Tibial artery (tissue), 4 donors: ENCODE measurements around the gene AREG.

ENCODE experiments used
- DNase-seq, 2 donors: peaks; one replicate each; pipeline ENCODE4 v3.0.0-alpha.2; 2019
- H3K27ac ChIP-seq, 2 donors: fragments of 200-600 bp; sonication (generic) in 1 of 2; 1 replicate in 1 of 2; 2 replicates in 1 of 2; pipeline ENCODE4 v1.5.1; 2018 to 2019; ENCODE audit warnings: mild to moderate bottlenecking in 1 of 2
- H3K27me3 ChIP-seq, 2 donors: fragments of 200-600 bp; sonication (generic) in 1 of 2; one replicate each; pipeline versions ENCODE4 v1.5.1 to v1.6.0; 2016 to 2019
- H3K36me3 ChIP-seq, 3 donors: fragments of 200-600 bp; sonication (generic) in 2 of 3; one replicate each; pipeline ENCODE4 v1.5.1; 2016 to 2019; ENCODE audit warnings: mild to moderate bottlenecking in 2 of 3
- H3K4me1 ChIP-seq, 4 donors: fragments of 200-600 bp; sonication (generic) in 2 of 4; 1 replicate in 3 of 4; 2 replicates in 1 of 4; pipeline ENCODE4 v1.5.1; 2016 to 2019
- H3K4me3 ChIP-seq, 2 donors: fragments of 200-600 bp; sonication (generic) in 1 of 2; 1 replicate in 1 of 2; 2 replicates in 1 of 2; pipeline ENCODE4 v1.5.1; 2018 to 2019; ENCODE audit warnings: mild to moderate bottlenecking in 2 of 2
- H3K9me3 ChIP-seq, 3 donors: fragments of 200-600 bp; sonication (generic) in 1 of 3; one replicate each; pipeline ENCODE4 v1.5.1; 2016 to 2019
- intact Hi-C: fragments of 100-400 bp; cut with DNase I; formaldehyde crosslinking; loops from one replicate; pipeline ENCODE4 v1.15.0; 2023; ENCODE audit warnings: low total_unique reads
- TF ChIP-seq, protein P1 (sequence below), 2 experiments: fragments of 200-600 bp in 1 of 2; fragments of 450-650 bp in 1 of 2; IDR thresholded peaks; one replicate each; pipeline ENCODE4 v1.5.1; 2017 to 2019; ENCODE audit warnings: antibody characterized with exemption in 2 of 2, mild to moderate bottlenecking in 1 of 2, moderate library complexity in 1 of 2

Gene AREG

DNA sequence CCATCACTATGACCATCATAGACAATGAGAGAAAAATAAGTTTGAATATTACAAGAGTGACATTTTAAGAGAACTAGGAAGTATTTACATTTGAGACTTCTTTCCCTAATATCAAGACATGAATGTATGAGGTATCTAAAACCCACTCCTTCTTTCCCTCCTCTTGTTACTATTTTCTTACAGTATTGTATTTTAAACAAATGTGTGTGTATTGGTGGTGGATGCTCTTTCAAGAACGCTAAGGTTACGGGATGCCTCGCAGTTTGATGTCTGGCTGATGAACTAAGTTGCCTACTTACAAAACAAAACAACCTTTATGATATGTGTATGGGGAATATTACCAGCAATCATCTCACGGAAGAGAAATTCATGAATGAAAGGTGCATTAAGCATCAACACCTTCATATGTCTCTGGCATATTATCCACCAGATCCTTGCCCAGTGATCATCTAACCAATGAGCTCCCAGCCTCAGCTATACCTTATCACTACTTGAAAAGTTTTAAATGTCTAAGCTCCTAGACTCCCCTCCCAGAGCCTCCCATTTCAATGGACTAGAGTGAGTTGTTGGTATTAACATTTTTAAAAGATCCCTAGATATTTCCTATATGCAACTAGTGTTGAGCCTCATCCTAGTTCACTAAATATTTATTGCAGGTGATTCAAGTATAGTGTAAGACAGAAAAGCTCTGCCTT, 10.6 kb downstream of the AREG start:
- Histone ChIP-seq H3K4me1 (no peaks in the 10 kb centered on the region), H3K27ac (no peak overlapping the region), H3K4me3 (no peak overlapping the region), H3K36me3 (no peaks in the 10 kb centered on the region), H3K9me3 (no peaks in the 10 kb centered on the region), H3K27me3 (no peaks in the 10 kb centered on the region)
- intact Hi-C loops = no loop called here
- DNase-seq = no peak
- TF ChIP-seq, protein P1, sequence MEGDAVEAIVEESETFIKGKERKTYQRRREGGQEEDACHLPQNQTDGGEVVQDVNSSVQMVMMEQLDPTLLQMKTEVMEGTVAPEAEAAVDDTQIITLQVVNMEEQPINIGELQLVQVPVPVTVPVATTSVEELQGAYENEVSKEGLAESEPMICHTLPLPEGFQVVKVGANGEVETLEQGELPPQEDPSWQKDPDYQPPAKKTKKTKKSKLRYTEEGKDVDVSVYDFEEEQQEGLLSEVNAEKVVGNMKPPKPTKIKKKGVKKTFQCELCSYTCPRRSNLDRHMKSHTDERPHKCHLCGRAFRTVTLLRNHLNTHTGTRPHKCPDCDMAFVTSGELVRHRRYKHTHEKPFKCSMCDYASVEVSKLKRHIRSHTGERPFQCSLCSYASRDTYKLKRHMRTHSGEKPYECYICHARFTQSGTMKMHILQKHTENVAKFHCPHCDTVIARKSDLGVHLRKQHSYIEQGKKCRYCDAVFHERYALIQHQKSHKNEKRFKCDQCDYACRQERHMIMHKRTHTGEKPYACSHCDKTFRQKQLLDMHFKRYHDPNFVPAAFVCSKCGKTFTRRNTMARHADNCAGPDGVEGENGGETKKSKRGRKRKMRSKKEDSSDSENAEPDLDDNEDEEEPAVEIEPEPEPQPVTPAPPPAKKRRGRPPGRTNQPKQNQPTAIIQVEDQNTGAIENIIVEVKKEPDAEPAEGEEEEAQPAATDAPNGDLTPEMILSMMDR (IDR thresholded peaks at IDR 0.05) = no peak

DNA sequence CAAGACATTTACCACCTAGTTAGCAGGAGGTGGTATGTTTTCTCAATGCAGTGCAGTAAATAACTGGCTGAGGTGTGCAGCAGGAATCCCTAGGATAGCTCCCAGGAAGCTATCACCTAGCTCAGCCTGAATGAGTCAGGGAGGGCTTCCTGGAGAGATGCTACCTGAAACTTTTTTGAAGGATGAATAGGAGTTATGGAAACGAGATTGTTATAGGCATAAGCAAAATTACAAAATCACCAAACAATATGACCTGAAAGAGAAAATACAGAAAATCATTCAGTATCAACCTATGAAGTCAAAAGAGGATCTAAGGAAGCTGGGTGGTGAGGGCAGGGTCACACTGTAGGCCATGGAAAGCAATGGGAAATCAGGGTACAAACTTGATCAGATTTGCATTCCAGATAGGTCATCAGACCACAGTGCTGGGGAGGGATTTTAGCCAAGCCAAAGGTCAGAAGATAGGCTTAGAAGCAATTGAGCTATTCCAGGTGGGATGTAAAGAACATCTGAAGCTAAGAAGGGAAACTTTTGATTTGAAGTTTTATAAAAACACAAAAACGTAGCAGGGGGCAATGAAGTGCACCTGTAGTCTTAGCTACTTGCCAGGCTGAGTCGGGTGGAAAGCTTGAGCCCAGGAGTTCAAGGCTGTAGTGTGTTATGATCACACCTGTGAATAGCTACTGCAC, 11.3 kb downstream of the AREG start:
- TF ChIP-seq, protein P1 (IDR thresholded peaks at IDR 0.05) = no peak
- DNase-seq = no peak
- H3K27ac ChIP-seq = no peak overlapping the region
- intact Hi-C loops = no loop called here
- H3K9me3 ChIP-seq = no peaks in the 10 kb centered on the region
- no peak overlapping the region for H3K4me3 ChIP-seq
- H3K4me1 ChIP-seq = no peaks in the 10 kb centered on the region
- no peaks in the 10 kb centered on the region for H3K27me3 ChIP-seq
- H3K36me3 ChIP-seq = no peaks in the 10 kb centered on the region

DNA sequence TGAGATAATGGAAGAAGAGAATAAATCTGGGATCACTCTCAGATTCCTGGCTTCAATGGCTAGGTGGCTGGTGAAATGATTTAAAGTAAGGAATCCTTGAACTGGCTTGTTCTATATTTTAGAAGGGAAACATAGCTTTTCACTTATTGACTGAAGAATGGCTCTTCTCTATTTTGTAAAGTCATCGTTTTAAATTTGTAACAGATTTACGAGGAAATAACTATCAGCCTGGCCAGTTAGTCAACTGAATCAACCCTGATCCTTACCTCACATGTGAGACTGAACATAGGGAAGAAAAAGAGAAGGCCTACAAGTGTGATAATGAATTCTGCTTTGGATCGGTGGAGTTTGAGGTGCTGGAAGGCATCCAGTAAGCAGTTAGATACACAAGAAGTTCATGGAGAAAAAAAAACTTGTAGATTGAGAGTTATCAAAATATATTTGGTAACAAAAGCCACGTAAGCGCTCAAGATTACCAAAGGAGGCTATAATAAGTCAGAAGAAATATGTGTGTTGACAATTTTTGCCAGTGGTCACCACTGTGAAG, 12.0 kb downstream of the AREG start:
- H3K27me3 ChIP-seq = no peaks in the 10 kb centered on the region
- H3K36me3 ChIP-seq = no peaks in the 10 kb centered on the region
- no peak overlapping the region for H3K4me3 ChIP-seq
- TF ChIP-seq, protein P1 (IDR thresholded peaks at IDR 0.05) = no peak
- H3K9me3 ChIP-seq = no peaks in the 10 kb centered on the region
- intact Hi-C loops = no loop called here
- H3K27ac ChIP-seq = no peak overlapping the region
- no peak for DNase-seq
- H3K4me1 ChIP-seq = no peaks in the 10 kb centered on the region

DNA sequence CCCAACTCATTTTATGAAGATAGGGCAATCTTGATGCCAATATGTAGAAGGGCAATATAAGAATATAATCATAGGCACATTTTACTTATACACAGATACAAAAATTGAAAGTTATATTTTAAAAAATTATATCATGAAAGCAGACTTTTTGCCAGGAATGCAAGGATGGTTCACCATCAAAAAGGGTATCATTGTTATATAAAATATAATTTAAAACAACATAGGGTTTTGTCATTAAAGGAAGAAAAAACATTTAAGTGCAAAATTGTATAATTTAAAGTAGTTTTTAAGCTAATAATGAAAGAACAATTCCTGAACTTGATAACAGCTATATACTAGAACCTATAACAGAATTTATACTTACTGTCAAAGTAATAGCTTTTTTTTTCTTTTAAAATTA, 15.9 kb downstream of the AREG start:
- no peaks in the 10 kb centered on the region for H3K27me3 ChIP-seq
- no peaks in the 10 kb centered on the region for H3K4me1 ChIP-seq
- TF ChIP-seq, protein P1 (IDR thresholded peaks at IDR 0.05) = no peak
- intact Hi-C loops = no loop called here
- DNase-seq = no peak
- no peaks in the 10 kb centered on the region for H3K36me3 ChIP-seq
- no peak overlapping the region for H3K27ac ChIP-seq
- H3K9me3 ChIP-seq = no peaks in the 10 kb centered on the region
- H3K4me3 ChIP-seq = no peak overlapping the region

DNA sequence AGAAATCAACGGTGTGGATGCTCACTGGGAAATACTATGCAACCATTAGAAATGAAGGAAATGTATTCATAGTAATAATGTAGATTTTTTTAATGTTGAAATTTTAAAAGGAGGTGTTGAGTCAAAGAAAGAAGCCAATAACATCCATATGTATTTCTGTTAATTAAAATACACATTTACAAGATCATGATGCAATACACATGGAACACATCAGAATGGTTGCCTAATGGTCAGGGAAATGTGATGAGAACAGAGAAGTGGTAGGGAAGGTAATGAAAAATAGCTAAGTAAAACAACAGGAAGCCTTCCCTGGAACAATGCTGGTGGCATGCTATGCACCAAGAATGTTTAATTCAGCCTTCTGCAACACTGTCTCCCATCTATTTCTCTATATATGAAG, 18.2 kb downstream of the AREG start:
- intact Hi-C loops = no loop called here
- no peak for DNase-seq
- Histone ChIP-seq H3K36me3 (no peaks in the 10 kb centered on the region), H3K27ac (no peak overlapping the region), H3K4me3 (no peak overlapping the region), H3K9me3 (no peaks in the 10 kb centered on the region), H3K27me3 (no peaks in the 10 kb centered on the region), H3K4me1 (no peaks in the 10 kb centered on the region)
- TF ChIP-seq, protein P1 (IDR thresholded peaks at IDR 0.05) = no peak
